GM12874 (cell line): ENCODE data around the gene ATP1B1.

Experiments used
- CTCF ChIP-seq: IDR thresholded peaks from 2 replicates; pipeline ENCODE4 v1.5.1; 2011; ENCODE audit warnings: low read depth, mild to moderate bottlenecking, control low read depth, low read length, moderate library complexity; ENCODE audit not compliant: insufficient read depth

Gene ATP1B1

GRCh38 chr1:169106095-169106920, at the start of gene ATP1B1:
Gene ATP1B1, plus strand, starts transcription at chr1:169106690. Its CDS starts 140 bp downstream, at chr1:169106830.
- TF ChIP-seq CTCF: 0 out of 2 replicates have a peak, but pooled peaks have one; percentile 5

GRCh38 chr1:169059421-169059820, 47.1 kb upstream of the ATP1B1 start:
- no peak for TF ChIP-seq CTCF

GRCh38 chr1:169060043-169060722, 46.3 kb upstream of the ATP1B1 start:
- no peak for TF ChIP-seq CTCF

- TF ChIP-seq CTCF: no peak
These were observed 45.4 kb upstream of the ATP1B1 start for GRCh38 chr1:169060919-169061639.

GRCh38 chr1:169062152-169062551, 44.3 kb upstream of the ATP1B1 start:
- TF ChIP-seq CTCF: no peak

- no peak for TF ChIP-seq CTCF
These were observed 42.4 kb upstream of the ATP1B1 start for GRCh38 chr1:169064103-169064502.

- no peak for TF ChIP-seq CTCF
These were observed 35.9 kb upstream of the ATP1B1 start for GRCh38 chr1:169070547-169070946.
